Fibroblast of the aortic adventitia (primary cell): Measurements from ENCODE around the gene CLEC11A. TPM values are rescaled to one million over a fixed set of nuclear protein-coding genes. Genes with fewer than 3 reads are reported as not detected.
A peak's percentile ranks its signal among the peaks of the same experiment; 100 is the strongest.

Experiments used
- DNase-seq: peaks from one replicate; pipeline ENCODE4 v3.0.0-alpha.2; 2010; ENCODE audit warnings: low read depth
- H3K4me3 ChIP-seq: 2 replicates; pipeline ENCODE4 v1.5.1; 2011; ENCODE audit warnings: low read depth, mild to moderate bottlenecking, control low read depth, low read length, moderate library complexity
- total RNA-seq: library from RNA; depleted of rRNA; stranded (reverse); fragments of >200 nt; gene quantifications from 2 replicates; pipeline ENCODE4 v1.2.3, GENCODE V29; 2012; ENCODE audit warnings: low replicate concordance
- TF ChIP-seq, protein P1 (sequence below): IDR thresholded peaks from 2 replicates; pipeline ENCODE4 v1.5.1; 2011; ENCODE audit warnings: mild to moderate bottlenecking, low read length, control low read depth, inconsistent platforms; ENCODE audit not compliant: insufficient read depth

CLEC11A gene
- total RNA-seq, 1 donor: 21.8 TPM

DNA sequence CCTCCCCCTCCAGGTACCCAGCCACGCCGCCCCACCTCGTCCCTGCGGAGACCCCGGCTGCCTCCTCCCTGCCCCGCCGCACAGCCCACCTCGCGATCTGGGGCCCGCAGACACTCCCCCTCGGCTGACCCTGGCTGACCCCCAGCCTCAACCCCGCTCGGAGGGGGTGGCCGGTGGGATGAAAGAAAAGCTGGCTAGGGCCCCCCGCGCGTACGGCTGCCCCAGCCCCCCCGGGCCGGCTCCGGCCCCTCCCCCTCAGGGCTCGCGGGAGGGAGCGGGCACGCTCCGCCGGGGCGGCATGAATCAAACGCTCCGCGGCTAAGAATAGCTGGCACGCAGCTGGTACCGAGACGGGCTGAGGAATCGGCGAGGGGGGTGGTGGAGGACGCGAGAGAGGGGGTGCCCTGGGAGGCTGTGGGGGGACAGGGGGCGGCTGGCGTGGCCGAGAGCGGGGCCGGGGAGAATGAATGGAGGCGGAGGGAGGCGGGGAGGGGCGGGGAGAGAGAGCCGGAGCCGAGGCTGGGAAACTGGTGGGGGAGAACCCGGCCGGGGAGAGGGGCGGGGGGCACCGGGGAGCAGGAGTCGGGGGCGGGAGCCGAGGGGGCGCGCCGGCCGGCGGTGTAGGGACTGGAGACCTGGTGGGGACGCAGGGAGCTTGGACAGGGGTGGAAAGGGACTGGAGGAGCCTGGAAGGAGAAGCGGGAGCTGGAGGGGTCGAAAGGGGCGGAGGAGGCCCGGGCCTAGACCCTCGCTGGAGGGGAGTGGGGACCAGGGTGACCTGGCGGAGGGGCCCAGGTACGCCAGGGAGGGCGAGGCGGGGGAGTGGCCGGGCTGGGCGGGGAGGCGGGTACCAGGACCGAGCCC, 4.7 kb upstream of the CLEC11A start:
- DNase-seq: no peak
- peak overlapping the region; percentile 61 for H3K4me3 ChIP-seq
- TF ChIP-seq, protein P1, sequence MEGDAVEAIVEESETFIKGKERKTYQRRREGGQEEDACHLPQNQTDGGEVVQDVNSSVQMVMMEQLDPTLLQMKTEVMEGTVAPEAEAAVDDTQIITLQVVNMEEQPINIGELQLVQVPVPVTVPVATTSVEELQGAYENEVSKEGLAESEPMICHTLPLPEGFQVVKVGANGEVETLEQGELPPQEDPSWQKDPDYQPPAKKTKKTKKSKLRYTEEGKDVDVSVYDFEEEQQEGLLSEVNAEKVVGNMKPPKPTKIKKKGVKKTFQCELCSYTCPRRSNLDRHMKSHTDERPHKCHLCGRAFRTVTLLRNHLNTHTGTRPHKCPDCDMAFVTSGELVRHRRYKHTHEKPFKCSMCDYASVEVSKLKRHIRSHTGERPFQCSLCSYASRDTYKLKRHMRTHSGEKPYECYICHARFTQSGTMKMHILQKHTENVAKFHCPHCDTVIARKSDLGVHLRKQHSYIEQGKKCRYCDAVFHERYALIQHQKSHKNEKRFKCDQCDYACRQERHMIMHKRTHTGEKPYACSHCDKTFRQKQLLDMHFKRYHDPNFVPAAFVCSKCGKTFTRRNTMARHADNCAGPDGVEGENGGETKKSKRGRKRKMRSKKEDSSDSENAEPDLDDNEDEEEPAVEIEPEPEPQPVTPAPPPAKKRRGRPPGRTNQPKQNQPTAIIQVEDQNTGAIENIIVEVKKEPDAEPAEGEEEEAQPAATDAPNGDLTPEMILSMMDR: no peak

DNA sequence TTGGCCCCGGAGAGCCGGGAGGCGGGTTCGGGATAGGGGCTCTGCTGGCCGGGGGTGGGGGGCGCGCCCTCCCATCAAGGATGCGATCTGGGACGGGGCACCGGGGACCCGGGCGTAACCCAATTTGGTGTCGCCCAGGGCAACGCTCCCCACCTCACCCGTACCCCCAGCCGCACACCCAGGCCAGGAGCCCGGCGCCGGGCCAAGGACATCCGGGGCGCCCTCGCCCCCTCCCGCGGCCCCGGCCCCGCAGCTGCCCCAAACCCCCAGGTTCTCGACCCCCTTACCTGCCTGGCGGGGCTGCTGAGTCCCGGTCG, 4.1 kb upstream of the CLEC11A start:
- DNase-seq: no peak
- TF ChIP-seq, protein P1: no peak
- H3K4me3 ChIP-seq: peak overlapping the region; percentile 61

DNA sequence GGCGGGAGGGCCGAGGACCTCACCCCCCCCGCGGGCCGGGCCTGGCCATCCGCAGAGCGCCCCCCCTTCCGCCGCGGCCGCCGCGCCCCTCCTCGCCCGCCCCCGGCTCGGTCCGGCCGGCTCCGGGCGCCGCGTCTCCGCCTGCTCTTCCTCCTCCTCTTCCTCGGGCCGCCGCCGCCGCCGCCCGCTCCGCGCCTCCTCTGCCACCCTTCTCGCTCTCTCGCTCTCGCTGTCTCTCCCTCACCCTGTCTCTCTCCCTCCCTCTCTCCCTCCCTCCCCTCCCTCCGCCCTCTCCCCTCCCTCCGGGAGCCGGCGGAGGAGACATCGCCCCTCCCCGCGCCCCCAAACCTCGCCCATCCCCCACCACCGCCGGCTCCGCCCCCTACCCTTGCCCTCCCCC, 3.6 kb upstream of the CLEC11A start, which contains the start of gene SHANK1:
TSS of gene SHANK1 (minus strand) at position 237 of the 400 bp plus-strand sequence. CDS start 2,883 bp downstream, outside the sequence.
- no peak for DNase-seq

DNA sequence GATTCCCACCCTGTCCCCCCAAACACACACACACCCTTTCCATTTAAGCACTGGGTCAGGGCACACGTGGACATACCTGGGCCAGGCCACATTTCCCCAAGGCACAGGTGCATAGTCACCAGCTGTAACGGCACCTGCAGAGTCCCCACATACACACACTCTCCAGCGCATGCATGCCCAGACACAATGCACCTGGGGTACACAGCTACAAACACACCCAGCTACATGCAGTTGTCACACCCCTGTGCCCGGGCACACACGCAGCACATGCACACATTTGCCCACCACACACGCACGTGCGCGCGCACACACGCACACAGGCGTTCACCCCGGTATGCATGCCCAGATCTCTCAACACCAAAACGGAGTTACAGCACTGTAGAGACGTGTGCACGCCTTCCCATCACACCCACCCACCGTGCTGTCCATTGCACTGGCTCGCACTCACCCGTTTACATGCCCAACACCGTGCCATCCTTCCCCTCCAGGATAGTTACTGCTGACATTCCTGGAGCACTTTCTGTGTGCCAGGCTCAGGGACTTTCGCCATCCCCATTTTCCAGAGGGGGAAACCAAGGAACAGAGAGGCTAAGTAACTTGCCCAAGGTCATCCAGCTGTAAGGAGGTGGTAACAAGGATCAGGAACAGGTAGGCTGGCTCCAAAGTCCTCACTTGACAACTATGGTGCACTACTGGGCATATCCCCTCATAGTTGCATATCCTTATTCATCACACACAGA, 2.8 kb upstream of the CLEC11A start:
- TF ChIP-seq, protein P1: no peak
- no peak overlapping the region for H3K4me3 ChIP-seq
- DNase-seq: no peak

More for the DNA sequence above, 3.6 kb upstream of the CLEC11A start, which contains the start of gene SHANK1:
- peak within 1 kb of the TSS; percentile 61 for H3K4me3 ChIP-seq
- TF ChIP-seq, protein P1: no peak

DNA sequence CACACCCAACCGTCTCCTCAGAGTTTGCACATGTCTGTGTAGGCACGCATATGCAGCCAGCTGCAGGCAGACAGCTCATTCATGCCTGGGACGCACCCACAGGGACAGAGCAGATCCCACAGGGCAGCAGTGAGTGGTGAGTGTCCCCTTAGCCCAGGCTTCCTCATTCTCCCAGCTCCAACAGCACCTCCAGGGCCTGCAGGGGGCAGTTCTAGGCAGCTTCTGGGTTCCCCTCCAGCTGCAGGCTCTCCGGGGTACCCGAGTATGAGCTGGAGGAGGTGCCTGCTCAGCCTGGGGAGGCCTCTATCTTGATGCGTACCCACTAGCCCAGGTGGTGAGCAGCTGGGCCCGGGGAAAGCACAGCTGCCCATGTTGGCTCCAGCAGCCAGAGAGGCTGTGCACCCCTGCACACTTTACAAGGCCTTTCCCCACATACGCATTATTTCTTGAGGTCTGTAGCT, 2.2 kb upstream of the CLEC11A start:
- no peak overlapping the region for H3K4me3 ChIP-seq
- DNase-seq: peak; percentile 39
- TF ChIP-seq, protein P1: no peak

DNA sequence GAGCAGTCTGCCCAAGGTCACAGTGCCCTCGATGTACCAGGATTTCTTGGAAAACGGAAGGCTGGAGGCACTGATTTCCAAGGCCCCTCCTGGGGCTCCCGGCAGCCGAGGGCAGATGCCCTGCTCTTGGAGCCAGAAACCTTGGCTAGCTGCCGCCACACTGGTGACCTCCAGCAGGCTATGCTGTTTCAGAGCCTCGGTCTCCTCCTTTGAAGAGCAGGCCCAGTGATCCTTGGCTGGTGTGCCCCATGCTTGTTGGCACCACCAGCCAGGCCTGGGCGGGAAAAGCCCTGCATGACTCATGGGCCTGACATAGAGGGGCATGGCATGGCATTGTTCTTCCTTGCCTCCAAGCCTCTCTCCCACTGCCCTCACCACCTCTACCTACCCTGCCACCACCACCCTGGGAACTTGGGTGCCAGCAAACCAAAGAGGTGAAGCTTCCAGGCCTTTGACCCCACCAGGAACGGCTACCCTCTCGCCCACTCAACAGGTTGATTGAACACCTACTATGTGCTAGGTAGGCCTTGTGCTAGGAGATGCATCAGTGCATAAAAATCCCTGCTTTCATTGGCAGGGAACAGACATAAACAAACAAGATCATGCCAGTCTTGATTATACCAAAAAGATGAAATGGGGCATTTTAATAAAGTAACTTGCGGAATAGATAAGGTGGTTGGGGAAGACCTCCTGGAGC, 1.6 kb upstream of the CLEC11A start:
- TF ChIP-seq, protein P1: no peak

More for the DNA sequence above, 1.6 kb upstream of the CLEC11A start:
- DNase-seq: no peak
- H3K4me3 ChIP-seq: no peak overlapping the region
